HG02981 (cell line): ENCODE measurements around the gene DYRK1A.

ENCODE experiments used
- ATAC-seq: cut with Tn5 transposase; IDR thresholded peaks from one replicate; pipeline ENCODE4 v1.9.1; 2021; ENCODE audit warnings: mild to moderate bottlenecking, moderate library complexity; ENCODE audit not compliant: unreplicated experiment

DYRK1A gene

GRCh38 chr21:37364722-37365121 is 1.9 kb upstream of the DYRK1A start:
- ATAC-seq = no peak

GRCh38 chr21:37365517-37366481 is 774 bp upstream of the DYRK1A start:
- peak; percentile 24 for ATAC-seq

- no peak for ATAC-seq
Observed at GRCh38 chr21:37367336-37367702, 746 bp downstream of the DYRK1A start.

GRCh38 chr21:37367703-37368540 is 1.3 kb downstream of the DYRK1A start:
- ATAC-seq = no peak

GRCh38 chr21:37368541-37369279 is 2.1 kb downstream of the DYRK1A start:
- no peak for ATAC-seq

GRCh38 chr21:37369307-37369854 is 2.8 kb downstream of the DYRK1A start:
- ATAC-seq = no peak

GRCh38 chr21:37370152-37371040 is 3.8 kb downstream of the DYRK1A start:
- no peak for ATAC-seq

- ATAC-seq = no peak
Observed at GRCh38 chr21:37371041-37371397, 4.4 kb downstream of the DYRK1A start.

GRCh38 chr21:37372127-37372731 is 5.7 kb downstream of the DYRK1A start:
- ATAC-seq = no peak

GRCh38 chr21:37372951-37373350 is 6.4 kb downstream of the DYRK1A start:
- no peak for ATAC-seq

GRCh38 chr21:37373539-37373938 is 7.0 kb downstream of the DYRK1A start:
- ATAC-seq = no peak

- no peak for ATAC-seq
Observed at GRCh38 chr21:37374027-37374426, 7.5 kb downstream of the DYRK1A start.

GRCh38 chr21:37375866-37376574 is 9.4 kb downstream of the DYRK1A start:
- no peak for ATAC-seq

- no peak for ATAC-seq
Observed at GRCh38 chr21:37378700-37379139, 12.1 kb downstream of the DYRK1A start.

- ATAC-seq = no peak
Observed at GRCh38 chr21:37380349-37381323, 14.1 kb downstream of the DYRK1A start.

- ATAC-seq = no peak
Observed at GRCh38 chr21:37381883-37382585, 15.5 kb downstream of the DYRK1A start.

- ATAC-seq = no peak
Observed at GRCh38 chr21:37383086-37383485, 16.5 kb downstream of the DYRK1A start.
